ENCODE results near the gene WDR41.
"Not testable (repeated sequence)": the region's sequence is repeated elsewhere in the genome, so short reads cannot be mapped to it uniquely, and the experiment has no call there.

- not testable (repeated sequence) for TF ChIP-seq POLR2AphosphoS5, POLR2A, SPI1 (IDR thresholded peaks at IDR 0.05; ENCODE audit: low read depth, low read length)
Measured at GRCh38 chr5:77501132-77501531, 9.0 kb upstream of the WDR41 start.
